GM12878 (cell line): Measurements from ENCODE around the gene CEP68. TPM values are rescaled to one million over a fixed set of nuclear protein-coding genes. Genes with fewer than 3 reads are reported as not detected.

ENCODE experiments used
- ATF2 ChIP-seq: IDR thresholded peaks from 2 replicates; pipeline ENCODE4 v1.6.1; 2012; ENCODE audit warnings: low read length, inconsistent platforms
- JUNB ChIP-seq: IDR thresholded peaks from 2 replicates; pipeline ENCODE4 v1.6.1; 2016; ENCODE audit warnings: antibody characterized with exemption, mild to moderate bottlenecking
- JUND ChIP-seq: IDR thresholded peaks from 2 replicates; pipeline ENCODE4 v1.6.1; 2012; ENCODE audit warnings: low read depth, mild to moderate bottlenecking, low read length, improper control_type of control experiment, moderate library complexity
- KAT2A ChIP-seq: conservative IDR thresholded peaks from 2 replicates; pipeline ENCODE4 v1.6.1; 2011; ENCODE audit warnings: low read depth, low read length; ENCODE audit not compliant: control insufficient read depth
- MEF2A ChIP-seq: IDR thresholded peaks from 2 replicates; pipeline ENCODE4 v1.6.1; 2011; ENCODE audit warnings: low read depth, mild to moderate bottlenecking, low read length, moderate library complexity; ENCODE audit not compliant: insufficient read depth
- MTA2 ChIP-seq: fragments of 450-650 bp; IDR thresholded peaks from 2 replicates; pipeline ENCODE4 v1.6.1; 2016; ENCODE audit warnings: low read depth, mild to moderate bottlenecking, moderate library complexity
- NFIC ChIP-seq: IDR thresholded peaks from 2 replicates; pipeline ENCODE4 v1.6.1; 2012; ENCODE audit warnings: low read depth, mild to moderate bottlenecking, inconsistent platforms, low read length, moderate library complexity
- NR2C2 ChIP-seq: IDR thresholded peaks from 2 replicates; pipeline ENCODE4 v1.6.1; 2011; ENCODE audit warnings: borderline replicate concordance, low read depth; ENCODE audit not compliant: control insufficient read depth, insufficient read length
- NR2F1 ChIP-seq: fragments of 450-650 bp; conservative IDR thresholded peaks from 2 replicates; pipeline ENCODE4 v1.6.1; 2017; ENCODE audit warnings: mild to moderate bottlenecking
- PRDM15 ChIP-seq: fragments of 450-650 bp; formaldehyde crosslinking; IDR thresholded peaks from 2 replicates; pipeline ENCODE4 v1.4.0; 2020; ENCODE audit warnings: mild to moderate bottlenecking, moderate library complexity
- SIX5 ChIP-seq: IDR thresholded peaks from 2 replicates; pipeline ENCODE4 v1.6.1; 2011; ENCODE audit warnings: mild to moderate bottlenecking, low read depth, low read length, moderate library complexity; ENCODE audit not compliant: severe bottlenecking
- ZNF24 ChIP-seq: fragments of 450-650 bp; IDR thresholded peaks from 2 replicates; pipeline ENCODE4 v1.6.1; 2017; ENCODE audit warnings: antibody characterized with exemption, mild to moderate bottlenecking
- polyA plus RNA-seq, 11 experiments: library from polyadenylated mRNA; depleted of rRNA in 4 of 11; unstranded in 6 of 11; stranded (reverse) in 5 of 11; fragments of >200 nt; fragmentation: Nextera tagmentation in 4 of 11; fragmentation: Illumina TruSeq in 1 of 11; extraction: Ambion mirVana in 4 of 11; extraction: Trizol in 1 of 11; gene quantifications; 1 replicate in 1 of 11; 2 replicates in 10 of 11; pipeline versions ENCODE4 v1.2.1 to v1.2.3, GENCODE V29; 2011 to 2016; ENCODE audit warnings: inconsistent platforms in 2 of 11, missing spikeins in 2 of 11, low read depth in 1 of 11
- total RNA-seq, 4 experiments: library from RNA; depleted of rRNA in 3 of 4; stranded (reverse); fragments of >200 nt in 3 of 4; fragmentation: Illumina TruSeq in 1 of 4; extraction: Trizol in 1 of 4; gene quantifications; 2 replicates each; pipeline versions ENCODE4 v1.2.1 to v1.2.3, GENCODE V29; 2013 to 2021

The CEP68 gene
- total and polyA plus RNA-seq, 10 of the 15 experiments (the other 5 are each of a cell fraction or from before 2014, with no cell fraction given), result 1.1 to 11.1 (median 7.4) TPM

GRCh38 chr2:65016789-65017188 lies 39.4 kb upstream of the CEP68 start (continued):
- TF ChIP-seq NR2C2 (no peak), PRDM15 (no peak), JUND (no peak), ZNF24 (no peak), KAT2A (no peak), ATF2 (0 out of 2 replicates have a peak, but pooled peaks have one; percentile 40), MTA2 (peak; percentile 50; the same call in 1 of the 2 replicates), MEF2A (0 out of 2 replicates have a peak, but pooled peaks have one; percentile 46), NFIC (0 out of 2 replicates have a peak, but pooled peaks have one; percentile 27), NR2F1 (peak; percentile 37; the same call in 1 of the 2 replicates), JUNB (peak; percentile 53), SIX5 (no peak)
